Measurements from ENCODE around the gene FALEC.

- no peak for TF ChIP-seq SP1 (IDR thresholded peaks at IDR 0.05)
- no peak for TF ChIP-seq FOXK2 (IDR thresholded peaks at IDR 0.05)
- TF ChIP-seq NFRKB (IDR thresholded peaks at IDR 0.05): no peak
- TF ChIP-seq ARNT (IDR thresholded peaks at IDR 0.05): no peak
These were observed 45.9 kb downstream of the FALEC start for GRCh38 chr1:150561254-150561973.
